ENCODE measurements around the gene CD99.
A peak's percentile ranks its signal among the peaks of the same experiment; 100 is the strongest.
"Not testable (repeated sequence)": the region's sequence is repeated elsewhere in the genome, so short reads cannot be mapped to it uniquely, and the experiment has no call there.

Gene CD99

GRCh38 chrX:2751291-2751690 lies 60.2 kb downstream of the CD99 start:
- Histone ChIP-seq H3K27ac (peak overlapping the region in 1 of 2 donors; percentile 0), H3K27me3 (no peaks in the 10 kb centered on the region), H3K4me3 (no peak overlapping the region), H3K36me3 (no peaks in the 10 kb centered on the region), H3K9me3 (no peaks in the 10 kb centered on the region), H3K4me1 (peaks cover 0 to 8% (median 0%) of the 10 kb centered on the region in 4 donors)
- TF ChIP-seq CTCF (IDR thresholded peaks at IDR 0.05): no peak
- no peak for DNase-seq
- intact Hi-C loops (cut with DNase I; ENCODE audit: low total_unique reads): no loop called here

GRCh38 chrX:2751874-2752300 lies 60.8 kb downstream of the CD99 start, which contains the start of gene XG:
TSS of gene XG (plus strand) at chrX:2752040. CDS start at chrX:2752275, 235 bp downstream.
- peak; percentile 63 to 85 for DNase-seq
- H3K4me1 ChIP-seq; H3K36me3 ChIP-seq; intact Hi-C loops (cut with DNase I; ENCODE audit: low total_unique reads); H3K9me3 ChIP-seq; H3K27me3 ChIP-seq: not testable (repeated sequence)
- peak within 1 kb of the TSS; percentile 17 to 28 for H3K4me3 ChIP-seq
- H3K27ac ChIP-seq: peak within 1 kb of the TSS; percentile 16 to 25

GRCh38 chrX:2752441-2752840 lies 61.3 kb downstream of the CD99 start:
- H3K4me3 ChIP-seq: peak overlapping the region; percentile 17 to 28
- DNase-seq; H3K9me3 ChIP-seq; H3K4me1 ChIP-seq; H3K27me3 ChIP-seq; intact Hi-C loops (cut with DNase I; ENCODE audit: low total_unique reads); H3K36me3 ChIP-seq: not testable (repeated sequence)
- H3K27ac ChIP-seq: peak overlapping the region in 1 of 2 donors; percentile 25

- intact Hi-C loops (cut with DNase I; ENCODE audit: low total_unique reads); H3K4me1 ChIP-seq; DNase-seq; H3K27ac ChIP-seq; H3K9me3 ChIP-seq; H3K36me3 ChIP-seq; H3K4me3 ChIP-seq; H3K27me3 ChIP-seq: not testable (repeated sequence)
Measured at GRCh38 chrX:2755163-2755715, 64.1 kb downstream of the CD99 start.

GRCh38 chrX:2756548-2756947 lies 65.5 kb downstream of the CD99 start:
- no peaks in the 10 kb centered on the region for H3K27me3 ChIP-seq
- no peaks in the 10 kb centered on the region for H3K4me1 ChIP-seq
- H3K27ac ChIP-seq: no peak overlapping the region
- TF ChIP-seq CTCF (IDR thresholded peaks at IDR 0.05): no peak
- intact Hi-C loops (cut with DNase I; ENCODE audit: low total_unique reads): no loop called here
- DNase-seq: no peak
- no peaks in the 10 kb centered on the region for H3K9me3 ChIP-seq
- no peaks in the 10 kb centered on the region for H3K36me3 ChIP-seq
- no peak overlapping the region for H3K4me3 ChIP-seq

GRCh38 chrX:2761246-2761645 lies 70.2 kb downstream of the CD99 start:
- no peak for DNase-seq
- no peaks in the 10 kb centered on the region for H3K27me3 ChIP-seq
- no peaks in the 10 kb centered on the region for H3K36me3 ChIP-seq
- intact Hi-C loops (cut with DNase I; ENCODE audit: low total_unique reads): no loop called here
- no peak overlapping the region for H3K27ac ChIP-seq
- H3K9me3 ChIP-seq: no peaks in the 10 kb centered on the region
- H3K4me1 ChIP-seq: no peaks in the 10 kb centered on the region
- no peak for TF ChIP-seq CTCF (IDR thresholded peaks at IDR 0.05)
- H3K4me3 ChIP-seq: no peak overlapping the region

- H3K9me3 ChIP-seq; H3K27me3 ChIP-seq; H3K27ac ChIP-seq; H3K36me3 ChIP-seq; H3K4me1 ChIP-seq; intact Hi-C loops (cut with DNase I; ENCODE audit: low total_unique reads); DNase-seq; H3K4me3 ChIP-seq: not testable (repeated sequence)
Measured at GRCh38 chrX:2762671-2763070, 71.6 kb downstream of the CD99 start.

GRCh38 chrX:2764766-2765548 lies 73.9 kb downstream of the CD99 start:
- H3K4me1 ChIP-seq; H3K27me3 ChIP-seq; intact Hi-C loops (cut with DNase I; ENCODE audit: low total_unique reads); DNase-seq; H3K27ac ChIP-seq; H3K9me3 ChIP-seq; H3K4me3 ChIP-seq; H3K36me3 ChIP-seq: not testable (repeated sequence)
